DMS153 (cell line): ENCODE data around the gene R3HDM1.
"Not testable (repeated sequence)": the region's sequence is repeated elsewhere in the genome, so short reads cannot be mapped to it uniquely, and the experiment has no call there.

ENCODE experiments used
- DNase-seq: peaks from one replicate; lab custom pipeline; 2025; lab: John Stamatoyannopoulos, UW

The R3HDM1 gene

GRCh38 chr2:135531231-135532197, at the start of gene R3HDM1:
Gene R3HDM1 (plus strand): TSS chr2:135531484. CDS start chr2:135604846, 73,362 bp downstream.
- peak; percentile 100 for DNase-seq

GRCh38 chr2:135485441-135485840, 45.8 kb upstream of the R3HDM1 start:
- DNase-seq = no peak

GRCh38 chr2:135490376-135490775, 40.9 kb upstream of the R3HDM1 start:
- DNase-seq = no peak

- no peak for DNase-seq
Measured at GRCh38 chr2:135494503-135494902, 36.8 kb upstream of the R3HDM1 start.

GRCh38 chr2:135494917-135495316, 36.4 kb upstream of the R3HDM1 start:
- DNase-seq = no peak

GRCh38 chr2:135498588-135498987, 32.7 kb upstream of the R3HDM1 start:
- DNase-seq = not testable (repeated sequence)

- DNase-seq = no peak
Measured at GRCh38 chr2:135504811-135505210, 26.5 kb upstream of the R3HDM1 start.

GRCh38 chr2:135510577-135510976, 20.7 kb upstream of the R3HDM1 start:
- no peak for DNase-seq

- DNase-seq = no peak
Measured at GRCh38 chr2:135512099-135512498, 19.2 kb upstream of the R3HDM1 start.

GRCh38 chr2:135525786-135526185, 5.5 kb upstream of the R3HDM1 start:
- DNase-seq = no peak

- no peak for DNase-seq
Measured at GRCh38 chr2:135528006-135528405, 3.3 kb upstream of the R3HDM1 start.

GRCh38 chr2:135530313-135531230, 712 bp upstream of the R3HDM1 start, which contains the start of gene ZRANB3:
Gene ZRANB3 (minus strand): TSS chr2:135531218.
- peak; percentile 98 for DNase-seq

GRCh38 chr2:135532581-135532980, 1.3 kb downstream of the R3HDM1 start:
- no peak for DNase-seq

GRCh38 chr2:135533545-135533944, 2.3 kb downstream of the R3HDM1 start:
- DNase-seq = not testable (repeated sequence)

GRCh38 chr2:135546436-135546835, 15.2 kb downstream of the R3HDM1 start:
- DNase-seq = no peak

GRCh38 chr2:135547311-135547710, 16.0 kb downstream of the R3HDM1 start:
- no peak for DNase-seq

GRCh38 chr2:135551356-135551755, 20.1 kb downstream of the R3HDM1 start:
- no peak for DNase-seq

GRCh38 chr2:135552887-135553286, 21.6 kb downstream of the R3HDM1 start:
- DNase-seq = no peak

- DNase-seq = no peak
Measured at GRCh38 chr2:135555311-135555710, 24.0 kb downstream of the R3HDM1 start.

GRCh38 chr2:135557530-135557929, 26.2 kb downstream of the R3HDM1 start:
- no peak for DNase-seq

GRCh38 chr2:135561925-135562324, 30.6 kb downstream of the R3HDM1 start:
- no peak for DNase-seq

GRCh38 chr2:135563793-135564192, 32.5 kb downstream of the R3HDM1 start:
- no peak for DNase-seq
